Liver (tissue), 9 donors: Measurements from ENCODE around the gene FYCO1. TPM values are rescaled to one million over a fixed set of nuclear protein-coding genes. Genes with fewer than 3 reads are reported as not detected.

Source experiments
- DNase-seq: peaks from one replicate; pipeline ENCODE4 v3.0.0-alpha.2; 2017; ENCODE audit warnings: low spot score
- H3K27ac ChIP-seq, 2 donors: one replicate each; pipeline ENCODE4 v1.7.0; 2013; ENCODE audit warnings: inconsistent platforms in 2 of 2, low read length in 2 of 2, control low read depth in 1 of 2, low read depth in 1 of 2, mild to moderate bottlenecking in 1 of 2
- H3K27me3 ChIP-seq, 4 donors: one replicate each; pipeline versions ENCODE4 v1.6.1 to v1.7.0; 2013; ENCODE audit warnings: low read length in 3 of 4, inconsistent platforms in 1 of 4, mild to moderate bottlenecking in 1 of 4, moderate library complexity in 1 of 4; ENCODE audit not compliant: control insufficient read depth in 4 of 4, insufficient read depth in 4 of 4
- H3K36me3 ChIP-seq, 4 donors: one replicate each; pipeline versions ENCODE4 v1.6.1 to v1.7.0; 2013; ENCODE audit warnings: low read length in 3 of 4, mild to moderate bottlenecking in 3 of 4, low read depth in 1 of 4, moderate library complexity in 1 of 4; ENCODE audit not compliant: control insufficient read depth in 4 of 4, insufficient read depth in 3 of 4
- H3K4me1 ChIP-seq, 4 donors: one replicate each; pipeline versions ENCODE4 v1.6.1 to v1.7.0; 2013; ENCODE audit warnings: low read length in 3 of 4, mild to moderate bottlenecking in 3 of 4, moderate library complexity in 1 of 4; ENCODE audit not compliant: control insufficient read depth in 4 of 4, insufficient read depth in 4 of 4
- H3K4me3 ChIP-seq, 3 donors: one replicate each; pipeline versions ENCODE4 v1.6.1 to v1.7.0; 2013; ENCODE audit warnings: low read length in 3 of 3, control low read depth in 1 of 3, low read depth in 1 of 3, mild to moderate bottlenecking in 1 of 3
- H3K9ac ChIP-seq, 2 donors: one replicate each; pipeline ENCODE4 v1.7.0; 2013; ENCODE audit warnings: low read length in 2 of 2, mild to moderate bottlenecking in 2 of 2, moderate library complexity in 2 of 2, control low read depth in 1 of 2, low read depth in 1 of 2
- H3K9me3 ChIP-seq, 4 donors: one replicate each; pipeline versions ENCODE4 v1.6.1 to v1.7.0; 2013; ENCODE audit warnings: low read length in 3 of 4; ENCODE audit not compliant: control insufficient read depth in 4 of 4
- CTCF ChIP-seq: fragments of 150-350 bp; IDR thresholded peaks from 2 replicates; pipeline ENCODE4 v1.5.1; 2017; ENCODE audit warnings: improper control_type of control experiment, low read depth, low read length; ENCODE audit not compliant: missing input control
- EGR1 ChIP-seq, 2 donors: IDR thresholded peaks; 2 replicates each; pipeline ENCODE4 v1.6.1; 2016 to 2018; ENCODE audit warnings: antibody characterized with exemption in 2 of 2, low read depth in 2 of 2
- FOXA2 ChIP-seq: IDR thresholded peaks from 2 replicates; pipeline ENCODE4 v1.6.1; 2016; ENCODE audit warnings: antibody characterized with exemption
- GABPA ChIP-seq, 2 donors: IDR thresholded peaks in 1 of 2; conservative IDR thresholded peaks in 1 of 2; 2 replicates each; pipeline ENCODE4 v1.6.1; 2016; ENCODE audit warnings: antibody characterized with exemption in 2 of 2, mild to moderate bottlenecking in 1 of 2, moderate library complexity in 1 of 2
- HNF4A ChIP-seq, 2 donors: conservative IDR thresholded peaks; 2 replicates each; pipeline ENCODE4 v1.6.1; 2016; ENCODE audit warnings: antibody characterized with exemption in 2 of 2, mild to moderate bottlenecking in 2 of 2
- HNF4G ChIP-seq: IDR thresholded peaks from 2 replicates; pipeline ENCODE4 v1.6.1; 2016; ENCODE audit warnings: antibody characterized with exemption
- JUND ChIP-seq, 2 donors: IDR thresholded peaks; 2 replicates each; pipeline ENCODE4 v1.6.1; 2016; ENCODE audit warnings: antibody characterized with exemption in 2 of 2
- NR2F2 ChIP-seq: IDR thresholded peaks from 2 replicates; pipeline ENCODE4 v1.6.1; 2016; ENCODE audit warnings: antibody characterized with exemption
- RAD21 ChIP-seq, 2 donors: IDR thresholded peaks; 2 replicates each; pipeline ENCODE4 v1.6.1; 2016; ENCODE audit warnings: antibody characterized with exemption in 2 of 2, mild to moderate bottlenecking in 2 of 2
- REST ChIP-seq: IDR thresholded peaks from 2 replicates; pipeline ENCODE4 v1.6.1; 2016; ENCODE audit warnings: antibody characterized with exemption, mild to moderate bottlenecking
- RXRA ChIP-seq, 2 donors: IDR thresholded peaks; 2 replicates each; pipeline ENCODE4 v1.6.1; 2017 to 2018; ENCODE audit warnings: antibody characterized with exemption in 2 of 2, mild to moderate bottlenecking in 1 of 2
- SP1 ChIP-seq: IDR thresholded peaks from 2 replicates; pipeline ENCODE4 v1.6.1; 2018; ENCODE audit warnings: antibody characterized with exemption, mild to moderate bottlenecking
- TAF1 ChIP-seq: conservative IDR thresholded peaks from 2 replicates; pipeline ENCODE4 v1.6.1; 2016; ENCODE audit warnings: antibody characterized with exemption, mild to moderate bottlenecking
- YY1 ChIP-seq: IDR thresholded peaks from 2 replicates; pipeline ENCODE4 v1.6.1; 2016; ENCODE audit warnings: antibody characterized with exemption, mild to moderate bottlenecking
- ZBTB33 ChIP-seq: IDR thresholded peaks from 2 replicates; pipeline ENCODE4 v1.6.1; 2016; ENCODE audit warnings: antibody characterized with exemption
- WGBS: extraction: QIAGEN DNeasy Blood & Tissue Kit; methylation state at CpG from one replicate; pipeline ENCODE4 v1.1.7; 2013; 5-methylcytosine and 5-hydroxymethylcytosine counted together
- polyA plus RNA-seq, 2 donors: library from polyadenylated mRNA; stranded (reverse) in 1 of 2; unstranded in 1 of 2; fragments of 200-250 nt in 1 of 2; fragments of >200 nt in 1 of 2; fragmentation: Nextera tagmentation in 1 of 2; extraction: Ambion mirVana in 1 of 2; gene quantifications; one replicate each; pipeline versions ENCODE4 v1.2.1 to v1.2.3, GENCODE V29; 2013 to 2015
- total RNA-seq, 2 donors: library from RNA; depleted of rRNA; stranded (reverse); fragments of >200 nt; gene quantifications; one replicate each; pipeline ENCODE4 v1.2.3, GENCODE V29; 2014
- TF ChIP-seq, protein P1 (sequence below): IDR thresholded peaks from 2 replicates; pipeline ENCODE4 v1.6.1; 2016; ENCODE audit warnings: antibody characterized with exemption
- TF ChIP-seq, protein P2 (sequence below): IDR thresholded peaks from 2 replicates; pipeline ENCODE4 v1.6.1; 2016; ENCODE audit warnings: antibody characterized with exemption
- donor health status: healthy.
- donor health status: healthy.
- donor health status: healthy.
- donor health status: healthy.
- donor health status: healthy.

FYCO1 gene
- total and polyA plus RNA-seq, 4 donors: 3.0 to 17.1 (median 10.2) TPM

GRCh38 chr3:45988804-45989203 lies 6.8 kb downstream of the FYCO1 start:
- peaks cover 39 to 82% (median 59%) of the 10 kb centered on the region in 4 donors for H3K4me1 ChIP-seq
- TF ChIP-seq FOXA2 (no peak), RAD21 (IDR thresholded peaks at IDR 0.05) (no peak), GABPA (IDR thresholded peaks at IDR 0.05 in 1 of 2, conservative IDR thresholded peaks at IDR 0.05 in 1 of 2) (no peak), TAF1 (no peak), CTCF (no peak), HNF4G (no peak), EGR1 (IDR thresholded peaks at IDR 0.05; ENCODE audit: low read depth in 2 of 2) (no peak), NR2F2 (no peak), ZBTB33 (no peak), SP1 (no peak), JUND (IDR thresholded peaks at IDR 0.05) (no peak), REST (no peak), RXRA (IDR thresholded peaks at IDR 0.05) (no peak), HNF4A (conservative IDR thresholded peaks at IDR 0.05) (no peak), YY1 (no peak)
- TF ChIP-seq, protein P1, sequence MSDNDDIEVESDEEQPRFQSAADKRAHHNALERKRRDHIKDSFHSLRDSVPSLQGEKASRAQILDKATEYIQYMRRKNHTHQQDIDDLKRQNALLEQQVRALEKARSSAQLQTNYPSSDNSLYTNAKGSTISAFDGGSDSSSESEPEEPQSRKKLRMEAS: no peak
- TF ChIP-seq, protein P2, sequence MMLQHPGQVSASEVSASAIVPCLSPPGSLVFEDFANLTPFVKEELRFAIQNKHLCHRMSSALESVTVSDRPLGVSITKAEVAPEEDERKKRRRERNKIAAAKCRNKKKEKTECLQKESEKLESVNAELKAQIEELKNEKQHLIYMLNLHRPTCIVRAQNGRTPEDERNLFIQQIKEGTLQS: no peak
- no peak overlapping the region for H3K4me3 ChIP-seq
- H3K9me3 ChIP-seq: no peaks in the 10 kb centered on the region
- H3K27me3 ChIP-seq: no peaks in the 10 kb centered on the region
- peaks cover 0 to 6% (median 2%) of the 10 kb centered on the region in 4 donors for H3K36me3 ChIP-seq
- 90% methylated on average over 2 of the region's 2 CpGs for WGBS
- no peak for DNase-seq
- H3K27ac ChIP-seq: peak overlapping the region; percentile 92 to 98
- no peak overlapping the region for H3K9ac ChIP-seq
